Left forelimb (tissue), 1 donor: ENCODE measurements around the gene NFAM1.

Source experiments
- DNase-seq: peaks from one replicate; pipeline ENCODE4 v3.0.0-alpha.2; 2018; ENCODE audit warnings: low spot score

NFAM1 gene

DNA sequence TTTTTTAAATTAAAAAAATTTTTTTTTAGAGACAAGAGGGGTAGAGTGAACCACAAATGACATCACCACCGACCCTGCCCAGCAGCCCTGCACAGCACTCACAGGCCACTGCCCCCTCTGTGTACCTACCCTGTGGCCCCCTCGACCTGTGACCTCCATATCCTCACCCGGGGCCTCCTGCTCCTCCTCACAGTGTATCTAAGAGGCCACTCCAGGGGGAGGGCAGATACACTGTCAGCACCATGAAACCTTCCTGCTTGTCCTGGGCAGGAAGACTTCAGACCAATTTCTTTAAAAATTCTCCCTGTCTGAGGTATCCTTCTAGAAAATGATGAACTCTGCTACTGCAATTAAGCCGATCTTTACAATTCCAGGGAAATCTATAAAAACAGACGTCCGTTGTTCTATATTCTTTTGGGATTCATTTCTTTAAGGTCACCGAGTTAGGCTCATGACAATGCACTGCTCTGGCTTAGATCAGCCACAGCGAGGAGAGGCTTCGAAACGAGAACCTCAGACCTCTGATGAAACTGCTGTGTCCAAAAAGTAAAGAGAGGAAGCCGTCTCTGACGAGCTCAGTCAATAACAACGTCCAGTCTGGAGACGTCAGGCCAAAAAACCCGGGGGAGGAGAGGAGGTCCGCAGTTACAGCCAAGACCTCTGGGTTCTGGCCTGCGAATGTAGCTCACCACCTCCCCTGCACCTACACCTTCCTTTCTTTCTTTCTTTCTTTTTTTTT lies 17.5 kb downstream of the NFAM1 start:
- DNase-seq, result no peak

DNA sequence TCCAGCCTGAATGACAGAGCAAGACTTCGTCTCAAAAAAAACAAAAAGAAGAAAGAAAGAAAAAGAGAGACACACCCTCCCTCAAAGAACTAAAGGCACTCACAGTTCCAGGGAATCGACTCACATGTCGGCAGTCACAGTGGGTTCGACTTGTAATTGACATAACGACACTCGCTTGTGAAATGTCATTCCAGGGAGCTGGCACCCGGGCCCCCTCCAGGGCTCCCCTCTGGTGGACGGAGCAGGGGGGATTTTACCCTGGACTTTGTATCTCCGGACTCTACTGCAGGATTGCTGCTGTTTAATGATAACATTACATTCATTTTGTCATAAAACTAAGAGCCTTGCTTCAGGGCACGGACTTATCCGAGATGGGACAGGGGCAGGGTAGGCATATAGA lies 18.2 kb downstream of the NFAM1 start:
- no peak for DNase-seq

DNA sequence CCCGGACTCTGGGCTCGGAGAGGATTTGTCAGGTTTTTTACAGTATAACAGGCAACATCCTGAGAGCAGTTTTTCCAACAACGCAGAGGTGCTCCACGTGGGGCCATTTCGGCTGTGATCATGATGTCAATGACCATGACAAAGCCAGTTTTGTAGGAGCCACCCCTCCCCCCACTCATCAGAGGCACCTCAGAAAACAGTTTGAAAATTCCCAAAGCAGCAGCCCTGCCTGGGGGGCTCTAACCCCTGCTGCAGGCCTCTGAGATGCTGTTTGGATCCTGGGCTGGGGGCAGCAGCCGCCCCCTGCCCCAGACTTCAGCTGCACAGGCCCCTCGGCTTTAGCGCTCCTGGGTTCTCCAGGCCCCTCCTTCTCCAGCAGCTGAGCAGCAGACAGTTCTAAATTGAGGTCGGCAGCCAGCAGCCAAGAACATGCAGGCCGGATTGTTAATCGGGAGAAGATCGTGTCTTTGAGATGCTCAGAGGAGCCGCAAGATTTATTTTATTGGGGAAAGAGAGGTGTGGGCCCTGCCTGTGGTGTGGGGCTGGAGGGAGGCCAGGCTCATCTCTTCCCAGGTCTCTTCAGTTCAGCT lies 19.4 kb downstream of the NFAM1 start:
- no peak for DNase-seq

DNA sequence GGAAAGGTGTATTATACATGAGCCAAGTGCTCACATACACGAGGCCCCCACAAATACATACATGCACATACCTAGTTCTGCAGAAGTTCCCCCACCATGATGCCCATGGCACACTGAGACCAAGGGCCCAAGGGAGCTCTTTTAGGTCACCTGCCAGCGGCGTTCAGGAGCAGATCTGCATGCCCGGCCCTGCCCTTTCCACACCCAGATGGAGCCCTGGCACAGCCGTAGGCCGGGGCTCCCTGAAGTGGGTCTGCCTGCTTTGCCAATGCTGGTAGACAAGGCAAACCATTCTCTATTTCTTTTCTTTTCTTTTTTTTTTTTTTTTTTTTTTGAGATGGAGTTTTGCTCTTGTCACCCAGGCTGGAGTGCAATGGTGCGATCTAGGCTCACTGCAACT lies 21.5 kb downstream of the NFAM1 start:
- DNase-seq, result no peak

DNA sequence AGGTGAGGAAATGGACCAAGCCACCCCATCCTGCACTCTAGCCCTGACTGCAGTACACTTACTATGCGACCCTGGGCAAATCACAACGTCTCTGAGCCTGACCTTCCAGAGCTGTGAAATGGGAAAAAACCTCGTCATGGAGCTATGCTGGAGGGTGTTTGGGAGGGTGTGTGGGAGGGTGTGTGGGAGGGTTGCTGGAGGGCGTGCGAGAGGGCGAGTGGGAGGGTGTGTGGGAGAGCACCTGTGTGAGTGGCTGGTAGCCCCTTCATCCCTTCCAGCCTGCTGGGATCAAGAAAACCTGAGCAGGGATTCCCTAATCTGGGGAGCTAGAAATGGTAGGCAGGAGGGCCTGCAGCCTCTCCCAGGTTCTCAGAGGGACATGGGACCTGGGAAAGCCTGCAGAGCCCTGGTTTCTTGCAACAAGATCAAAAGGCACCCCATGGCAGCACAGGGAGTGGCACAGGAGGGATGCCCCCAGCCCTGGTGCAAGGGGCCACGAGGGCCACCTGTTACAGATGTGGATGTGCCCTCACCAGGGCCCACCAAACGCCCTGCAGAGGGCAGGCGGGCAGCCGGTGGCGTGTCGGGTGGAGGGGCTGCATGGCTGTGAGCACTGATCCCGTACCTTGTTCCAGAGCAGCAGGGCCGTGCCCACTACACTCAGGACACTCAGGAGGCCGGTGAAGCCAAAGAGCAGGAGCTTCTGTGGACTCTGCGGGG lies 23.2 kb downstream of the NFAM1 start:
- DNase-seq, result no peak

DNA sequence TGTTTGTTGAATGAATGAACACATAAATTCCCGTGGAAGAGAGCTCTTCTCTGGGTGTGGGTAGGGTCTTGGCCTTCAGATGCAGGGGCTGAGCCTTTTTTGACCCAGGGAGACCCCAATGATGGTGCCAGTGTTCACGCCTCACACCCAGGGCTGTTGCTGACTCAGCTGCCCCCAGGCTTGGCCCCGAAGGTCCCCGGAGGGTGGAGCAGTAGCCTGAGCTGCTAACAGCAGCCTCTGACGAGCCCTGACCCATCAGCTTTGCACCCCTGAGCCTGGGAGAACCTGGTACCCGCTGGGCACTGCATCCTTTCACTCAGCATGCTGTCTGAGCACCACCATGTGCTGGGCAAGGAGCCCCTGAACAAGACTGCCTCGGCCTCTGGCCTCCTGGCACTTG lies 23.9 kb downstream of the NFAM1 start:
- DNase-seq, result no peak

DNA sequence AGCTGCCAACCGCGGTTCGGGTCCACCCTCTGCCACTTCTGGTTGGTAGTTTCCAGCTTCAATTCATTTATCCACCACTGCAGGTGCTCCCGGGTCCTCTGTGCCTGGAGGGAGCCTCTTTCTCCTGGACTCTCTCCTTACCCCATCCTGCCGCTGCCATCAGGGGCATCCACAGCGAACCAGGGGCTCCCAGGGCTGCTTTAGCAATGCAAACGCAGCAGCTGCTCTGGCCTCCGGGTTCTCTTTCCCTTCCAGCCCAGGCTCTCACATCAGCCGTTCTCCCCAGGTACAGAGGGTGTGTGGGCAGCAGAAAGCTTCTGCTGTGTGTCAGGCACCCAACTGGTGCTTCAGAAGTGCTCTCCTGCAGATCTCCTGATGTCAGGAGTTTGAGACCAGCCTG lies 27.9 kb downstream of the NFAM1 start:
- DNase-seq, result no peak

DNA sequence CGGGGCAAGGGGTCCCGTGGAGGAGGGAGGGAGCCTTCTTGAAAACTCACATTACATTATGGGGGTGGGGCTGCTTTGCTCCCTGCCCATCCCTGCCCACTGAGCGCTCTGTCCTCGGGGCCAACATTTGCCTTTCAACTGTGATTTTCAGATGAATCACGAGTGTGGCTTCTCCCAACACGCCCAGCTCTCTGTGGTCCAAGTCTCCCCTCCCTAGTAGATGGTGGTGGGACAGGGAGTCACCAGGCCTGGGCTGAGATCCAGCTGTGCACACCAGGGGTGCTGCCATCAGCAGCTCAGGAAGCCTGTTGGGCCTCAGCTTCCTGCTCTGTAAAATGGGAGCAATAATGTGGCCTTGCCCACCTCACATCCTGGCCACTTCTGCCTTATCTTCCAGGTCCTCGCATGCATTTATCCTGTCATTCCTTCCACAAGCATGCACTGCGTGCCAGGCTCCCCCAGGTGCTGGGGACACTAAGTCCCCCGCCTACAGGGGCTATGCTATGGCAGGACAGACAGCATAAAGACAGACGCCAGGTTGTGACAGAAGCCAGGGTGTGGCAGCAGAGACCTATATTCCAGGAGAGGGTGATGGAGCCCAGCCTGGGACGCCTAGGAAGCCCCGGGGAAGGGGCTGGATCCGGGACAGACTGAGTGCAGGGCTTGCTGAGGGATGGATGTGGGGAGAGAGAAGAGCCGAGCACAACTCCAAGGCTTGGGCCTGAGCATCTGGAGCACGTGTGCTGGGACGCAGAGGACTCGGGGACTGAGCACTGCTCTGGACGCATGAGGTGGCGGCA lies 30.5 kb downstream of the NFAM1 start:
- DNase-seq, result no peak

DNA sequence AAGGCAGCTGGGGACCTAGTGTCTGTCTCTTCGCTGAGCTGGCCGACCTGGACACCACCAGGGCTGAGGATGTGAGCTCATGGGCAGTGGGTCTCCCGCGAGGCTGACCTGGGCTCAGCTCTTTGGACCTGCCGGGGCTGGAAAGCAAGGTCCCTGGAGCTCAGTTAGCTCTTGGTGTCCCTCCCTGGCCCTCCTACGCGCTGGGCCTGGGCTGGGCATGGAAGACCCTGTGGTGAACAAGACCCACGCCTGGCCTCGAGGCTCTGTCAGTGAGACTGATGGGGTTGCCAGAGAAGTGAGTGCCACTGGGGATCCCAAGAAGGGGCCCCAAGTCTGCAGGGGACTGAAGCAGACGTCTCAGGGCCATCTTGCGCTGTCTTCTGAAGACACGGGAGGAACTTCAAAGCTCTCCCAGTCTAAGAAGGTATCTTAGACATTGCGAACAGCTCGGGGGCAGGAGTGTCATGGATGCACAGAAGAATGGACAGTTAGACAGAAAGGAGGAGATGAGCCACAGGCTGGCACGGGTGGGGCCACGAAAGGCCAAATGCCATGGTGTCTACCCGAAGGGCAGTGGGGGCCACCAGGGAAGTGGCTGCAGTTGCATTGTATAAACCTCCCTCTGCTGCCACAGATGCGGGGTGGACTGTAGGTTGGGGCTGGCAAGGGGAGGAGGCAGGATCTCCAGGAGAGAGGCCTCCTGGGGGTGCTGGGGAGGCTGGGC lies 31.2 kb downstream of the NFAM1 start:
- DNase-seq, result no peak

DNA sequence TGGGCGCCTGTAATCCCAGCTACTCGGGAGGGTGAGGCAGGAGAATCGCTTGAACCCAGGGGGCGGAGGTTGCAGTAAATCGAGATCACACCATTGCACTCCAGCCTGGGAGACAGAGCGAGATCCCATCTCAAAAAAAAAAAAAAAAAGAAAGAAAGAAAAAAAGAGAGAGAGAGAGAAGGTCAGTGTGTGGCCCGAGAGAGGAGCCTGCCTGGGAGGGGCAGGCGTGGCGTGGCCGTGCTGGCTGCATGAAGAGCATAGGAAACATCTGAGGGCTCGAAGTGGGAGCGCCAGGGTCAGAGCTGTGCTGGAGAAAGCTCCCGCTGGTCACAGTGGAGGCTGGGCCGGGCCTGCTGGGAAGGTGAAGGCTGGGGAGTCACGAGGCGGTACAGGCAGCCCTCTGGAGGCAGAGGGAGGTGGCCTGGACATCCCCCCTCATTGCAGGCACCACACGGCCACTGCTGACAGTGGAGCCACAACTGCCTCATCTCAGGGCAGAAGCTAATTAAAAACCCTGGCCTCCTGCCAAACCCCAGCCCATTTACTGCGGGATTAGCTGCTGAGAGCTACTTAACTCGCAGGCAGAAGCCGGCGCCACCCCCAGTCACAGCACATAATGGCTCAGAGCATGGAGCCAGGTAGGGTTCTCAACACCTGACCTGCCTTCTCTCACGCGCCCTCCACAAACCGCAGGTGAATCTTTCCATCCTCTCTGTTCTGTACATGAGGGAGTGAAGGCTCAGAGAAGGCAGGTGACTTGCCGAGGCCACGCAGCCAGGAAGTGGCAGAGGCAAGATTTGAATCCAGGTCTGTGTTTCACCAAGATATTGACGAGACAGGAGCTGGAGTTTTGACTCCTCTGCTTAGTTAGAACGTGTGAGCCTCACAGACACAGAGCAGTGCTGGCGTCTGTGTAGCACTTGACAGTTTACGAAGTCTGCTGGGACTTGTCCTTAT lies 32.6 kb downstream of the NFAM1 start:
- no peak for DNase-seq

DNA sequence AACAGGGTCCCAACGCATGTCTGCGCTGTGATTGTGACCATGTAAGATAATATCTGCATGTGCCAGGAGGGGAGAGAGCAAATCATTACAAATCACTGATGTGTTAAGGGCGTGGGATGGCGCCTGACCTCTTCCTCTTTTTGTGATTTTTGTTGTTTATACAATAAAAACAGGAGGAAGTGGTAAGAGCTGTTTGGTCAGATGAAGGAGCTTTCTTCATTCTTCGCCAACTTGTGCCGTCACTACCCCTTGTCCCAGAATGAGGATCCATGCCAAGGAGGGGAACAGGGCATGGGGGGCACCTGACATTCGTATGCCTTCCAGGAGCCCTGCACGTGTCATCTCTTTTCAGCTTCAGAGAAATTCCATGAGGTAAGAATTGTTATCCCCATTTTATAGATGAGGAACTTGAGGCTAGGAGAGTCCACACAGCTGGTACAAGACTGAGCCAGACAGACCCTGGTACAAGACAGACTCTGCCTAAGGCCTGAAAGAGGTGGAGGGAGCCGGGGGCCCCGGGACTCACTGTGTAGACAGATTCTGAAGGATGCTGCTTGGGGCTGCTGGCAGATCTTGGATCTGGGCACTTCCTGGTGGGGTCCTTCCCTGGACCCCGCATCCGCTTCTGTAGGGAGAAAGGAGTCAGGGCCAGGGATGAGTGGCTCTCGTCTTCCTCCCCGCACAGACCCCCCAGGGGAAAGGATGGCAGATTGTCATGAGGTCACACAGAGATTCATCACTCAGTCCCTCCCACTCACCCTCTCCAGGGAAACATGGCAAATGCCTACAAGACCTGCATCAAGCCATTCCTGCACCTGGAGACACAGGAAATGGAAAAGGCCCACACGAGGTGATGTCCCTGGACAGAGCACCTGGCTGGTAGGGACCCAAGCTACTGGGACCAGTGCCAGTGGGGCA lies 34.6 kb downstream of the NFAM1 start:
- no peak for DNase-seq

DNA sequence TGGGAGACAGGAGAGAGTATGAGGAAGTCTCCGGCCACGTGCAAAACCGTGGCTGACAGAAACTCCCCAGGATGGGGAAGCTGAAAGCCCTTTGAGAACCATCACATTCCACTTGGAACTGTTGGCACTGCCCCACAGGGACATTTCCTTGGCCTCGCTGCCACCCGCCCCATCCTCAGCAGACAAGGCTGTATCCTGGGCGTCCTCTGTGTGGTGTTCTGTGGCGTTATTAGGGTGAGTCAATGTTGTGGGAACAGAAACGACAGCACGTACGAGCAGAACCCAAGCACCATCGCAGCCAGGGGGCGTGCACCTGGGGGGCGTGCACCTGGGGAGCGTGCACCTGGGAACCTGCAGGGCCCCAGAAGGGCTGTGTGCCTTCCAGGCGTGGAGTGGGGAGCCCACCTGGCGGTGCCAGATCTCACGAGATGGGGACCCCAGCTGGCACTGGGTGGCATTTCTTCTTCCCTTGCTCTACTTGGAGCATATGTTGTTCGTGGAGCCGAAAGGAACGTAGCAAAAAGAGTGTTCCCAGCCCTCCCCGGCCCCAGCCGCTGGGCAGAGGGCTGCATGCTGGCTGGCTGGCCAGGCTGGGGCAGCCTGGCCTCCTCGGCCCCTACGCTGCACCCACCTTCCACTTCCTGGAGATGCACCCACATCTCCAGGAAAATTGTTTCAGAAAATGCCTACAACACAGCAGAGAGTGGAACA lies 35.4 kb downstream of the NFAM1 start:
- no peak for DNase-seq

DNA sequence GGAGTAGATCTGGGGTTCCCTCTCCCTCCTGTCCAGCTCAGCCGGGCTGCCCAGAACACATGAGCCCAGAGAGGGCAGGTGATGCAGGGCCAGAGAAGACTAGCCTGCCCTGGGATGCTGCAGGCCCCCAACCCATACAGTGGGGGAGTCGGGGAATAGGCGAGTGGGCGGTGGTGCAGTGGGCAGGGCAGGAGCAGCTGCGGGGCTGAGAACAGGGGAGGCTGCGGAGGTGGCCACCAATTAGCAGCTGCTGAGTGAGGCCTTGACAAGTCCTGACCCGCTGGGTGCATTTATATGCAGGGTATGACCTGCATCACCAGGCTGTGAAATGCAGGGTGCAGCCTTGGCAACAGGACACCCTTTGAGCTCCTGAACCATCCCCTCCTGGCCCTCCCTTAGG lies 43.1 kb downstream of the NFAM1 start:
- no peak for DNase-seq

DNA sequence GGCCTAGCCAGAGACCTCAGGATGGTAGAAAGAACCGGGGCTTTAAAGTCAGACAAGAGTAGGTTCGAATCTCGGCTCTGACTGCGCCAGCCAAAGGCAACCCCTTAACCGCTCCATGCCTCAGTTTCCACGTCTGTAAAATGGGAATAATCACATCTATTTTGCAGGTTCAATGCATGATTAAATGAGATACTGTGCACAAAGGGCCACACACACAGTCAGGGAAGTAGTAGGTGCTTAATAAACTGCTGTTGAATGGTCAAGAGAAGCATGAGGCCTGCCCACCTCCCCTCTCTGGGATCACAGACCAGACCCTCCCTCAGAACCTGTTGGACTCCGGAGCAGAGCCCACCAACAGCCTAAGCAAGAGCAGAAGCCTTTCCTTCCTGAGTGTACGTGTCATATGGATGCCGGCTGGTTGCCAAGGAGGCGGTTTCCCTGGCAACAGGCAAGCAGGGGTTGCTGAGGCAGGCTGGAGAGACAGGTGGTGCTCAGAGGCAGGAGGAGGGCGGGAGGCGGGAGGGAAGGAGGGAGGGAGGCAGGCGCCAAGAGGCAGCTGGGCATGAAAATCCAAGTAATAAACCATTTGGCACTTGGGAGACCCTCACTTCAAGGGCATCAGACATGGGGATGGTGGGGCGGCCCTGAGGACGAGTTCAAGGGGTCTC lies 43.9 kb downstream of the NFAM1 start:
- peak; percentile 79 for DNase-seq

DNA sequence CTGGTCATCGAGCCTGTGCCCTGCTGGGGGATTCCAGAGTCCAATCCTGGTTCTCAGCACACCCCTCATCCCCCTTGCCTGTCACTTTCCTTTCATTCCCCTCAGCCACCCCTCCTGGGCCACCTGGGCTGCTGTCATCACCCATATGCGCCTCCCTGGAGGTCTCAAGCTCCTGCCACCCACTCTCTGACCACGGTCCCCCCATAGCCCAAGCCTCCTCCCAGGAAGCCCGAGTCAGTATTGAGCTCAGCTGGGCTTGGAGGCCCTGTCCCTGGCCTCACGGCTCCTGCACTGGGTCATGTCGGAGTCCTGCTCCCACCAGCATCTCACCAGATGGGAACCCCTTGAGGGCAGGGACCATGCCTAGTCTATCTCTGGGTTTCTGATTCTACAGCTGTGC lies 44.6 kb downstream of the NFAM1 start:
- DNase-seq, result no peak

DNA sequence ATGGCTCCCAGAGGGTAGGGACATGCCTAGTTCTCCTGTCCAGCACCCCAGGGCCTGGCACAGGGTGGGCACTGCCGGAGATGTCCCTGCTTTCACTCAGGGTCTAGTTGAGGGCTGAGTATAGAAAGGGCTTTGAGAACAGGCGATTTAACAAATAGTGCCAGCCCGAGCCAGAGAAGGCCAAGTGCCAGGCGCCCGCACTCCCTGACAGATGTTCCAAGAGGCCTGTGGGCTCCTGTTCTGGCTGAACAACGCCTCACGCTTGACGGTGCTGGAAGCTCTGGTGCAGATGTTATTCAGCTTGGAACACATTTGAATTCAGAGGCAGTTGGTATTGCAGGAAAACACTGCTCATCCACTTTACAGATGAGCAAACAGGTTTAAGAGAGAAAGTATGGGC lies 46.5 kb downstream of the NFAM1 start:
- DNase-seq, result no peak

DNA sequence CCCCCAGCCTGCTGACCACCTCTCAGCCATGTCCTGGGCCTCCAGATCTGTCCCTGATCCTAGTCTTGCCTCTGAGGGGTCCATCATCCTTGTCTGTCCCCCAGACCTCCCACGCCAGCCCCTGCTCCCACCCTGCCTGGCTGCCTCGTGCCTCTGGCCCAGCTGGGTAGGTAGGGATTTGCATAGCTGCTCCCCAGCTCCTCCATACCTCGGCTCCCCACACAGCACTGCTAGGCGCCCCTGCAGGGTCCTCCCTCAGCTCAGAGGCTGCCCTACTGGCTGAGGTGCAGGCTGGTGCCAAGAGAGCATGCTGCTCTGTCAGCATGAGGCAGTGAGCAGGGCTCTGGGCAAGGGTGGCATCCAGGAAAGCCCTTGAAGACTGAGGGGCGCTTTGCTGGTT lies 47.7 kb downstream of the NFAM1 start:
- no peak for DNase-seq

DNA sequence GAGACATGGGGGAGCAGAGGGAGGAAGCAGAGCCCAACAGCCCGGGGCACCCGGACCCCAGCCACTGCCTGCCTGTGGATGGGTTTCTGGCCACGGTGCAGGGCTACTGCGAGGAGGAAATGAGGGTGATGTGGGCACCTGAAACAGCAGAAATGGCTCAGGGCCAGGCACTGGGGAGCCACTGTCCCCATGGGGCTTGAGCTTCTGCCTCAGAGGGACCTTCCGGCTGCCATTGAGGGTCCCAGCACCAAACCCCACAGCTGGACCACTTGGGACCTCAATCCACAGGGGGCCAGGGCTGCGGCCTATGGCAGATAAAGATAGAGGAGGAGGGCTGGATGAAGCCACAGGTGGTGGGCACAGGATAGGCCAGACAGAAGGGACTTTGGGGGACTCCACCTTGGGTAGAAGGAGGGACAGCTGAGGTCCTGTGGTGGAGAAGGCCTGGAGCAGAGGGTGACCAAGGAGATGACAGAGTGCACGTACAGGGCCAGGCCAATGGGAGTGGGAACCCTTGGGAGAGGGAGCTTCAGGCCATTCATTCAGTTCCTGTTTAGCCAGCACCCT lies 48.3 kb downstream of the NFAM1 start:
- DNase-seq, result no peak
